Stimulated activated CD8-positive, alpha-beta memory T cell treated with anti-CD3 and anti-CD28 coated beads, Interleukin-12 subunit alpha, Interleukin-12 subunit beta, amount 100 ng/mL, for 24 hours (primary cell): ENCODE data around the gene FGGY.
"Not testable (repeated sequence)": the region's sequence is repeated elsewhere in the genome, so short reads cannot be mapped to it uniquely, and the experiment has no call there.

Experiments
- DNase-seq: peaks from one replicate; pipeline ENCODE4 v3.0.0-alpha.2; 2020; ENCODE audit errors: extremely low read depth

Gene FGGY

GRCh38 chr1:59639266-59639665, 342.4 kb downstream of the FGGY start:
- DNase-seq = no peak

GRCh38 chr1:59640851-59641250, 344.0 kb downstream of the FGGY start:
- no peak for DNase-seq

- no peak for DNase-seq
Measured at GRCh38 chr1:59641836-59642235, 344.9 kb downstream of the FGGY start.

GRCh38 chr1:59643526-59643925, 346.6 kb downstream of the FGGY start:
- no peak for DNase-seq

GRCh38 chr1:59645893-59646292, 349.0 kb downstream of the FGGY start:
- DNase-seq = no peak

GRCh38 chr1:59653142-59653958, 356.5 kb downstream of the FGGY start:
- DNase-seq = not testable (repeated sequence)

GRCh38 chr1:59653968-59654367, 357.1 kb downstream of the FGGY start:
- DNase-seq = no peak

- DNase-seq = no peak
Measured at GRCh38 chr1:59657873-59658465, 361.1 kb downstream of the FGGY start.

- no peak for DNase-seq
Measured at GRCh38 chr1:59664166-59664565, 367.3 kb downstream of the FGGY start.

GRCh38 chr1:59666106-59666505, 369.2 kb downstream of the FGGY start:
- no peak for DNase-seq

- DNase-seq = no peak
Measured at GRCh38 chr1:59667020-59667419, 370.1 kb downstream of the FGGY start.

GRCh38 chr1:59669752-59670312, 372.9 kb downstream of the FGGY start:
- no peak for DNase-seq

- no peak for DNase-seq
Measured at GRCh38 chr1:59670662-59671061, 373.8 kb downstream of the FGGY start.

GRCh38 chr1:59671066-59671952, 374.4 kb downstream of the FGGY start:
- no peak for DNase-seq

GRCh38 chr1:59671953-59672305, 375.0 kb downstream of the FGGY start:
- DNase-seq = no peak

- DNase-seq = no peak
Measured at GRCh38 chr1:59672851-59673572, 376.1 kb downstream of the FGGY start.

- no peak for DNase-seq
Measured at GRCh38 chr1:59673573-59674450, 376.9 kb downstream of the FGGY start.

GRCh38 chr1:59674595-59674994, 377.7 kb downstream of the FGGY start:
- DNase-seq = no peak

GRCh38 chr1:59675936-59676335, 379.0 kb downstream of the FGGY start:
- no peak for DNase-seq

GRCh38 chr1:59678040-59678439, 381.1 kb downstream of the FGGY start:
- no peak for DNase-seq
